ENCODE data around the gene ABCC1.

The ABCC1 gene

DNA sequence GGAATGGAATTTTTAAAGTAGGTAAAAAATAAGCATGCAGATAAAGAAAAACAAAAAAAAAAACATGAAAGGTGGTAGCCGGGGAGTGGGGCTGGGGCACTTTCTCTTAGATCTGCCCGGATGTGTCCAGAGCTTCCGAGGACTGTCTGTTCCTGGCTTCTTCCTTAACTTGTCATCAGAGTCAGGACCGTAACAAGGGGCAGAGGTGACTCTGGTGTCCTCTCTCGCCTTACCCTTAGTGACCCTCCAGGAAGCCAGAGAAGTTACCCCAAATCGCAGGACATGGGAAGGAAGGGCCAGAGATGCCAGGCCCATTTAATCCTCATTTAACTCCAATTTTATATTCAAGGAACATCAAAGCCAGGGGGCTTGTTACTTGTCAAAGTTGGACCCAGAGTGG, 158.4 kb downstream of the ABCC1 start:
- H3K4me3 ChIP-seq (ENCODE audit: low read depth, low read length): no peak overlapping the region
- no peak for DNase-seq (ENCODE audit: low read depth)
- TF ChIP-seq, protein P1, sequence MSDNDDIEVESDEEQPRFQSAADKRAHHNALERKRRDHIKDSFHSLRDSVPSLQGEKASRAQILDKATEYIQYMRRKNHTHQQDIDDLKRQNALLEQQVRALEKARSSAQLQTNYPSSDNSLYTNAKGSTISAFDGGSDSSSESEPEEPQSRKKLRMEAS (IDR thresholded peaks at IDR 0.05; ENCODE audit: low read depth, low read length): no peak
- TF ChIP-seq, protein P2, sequence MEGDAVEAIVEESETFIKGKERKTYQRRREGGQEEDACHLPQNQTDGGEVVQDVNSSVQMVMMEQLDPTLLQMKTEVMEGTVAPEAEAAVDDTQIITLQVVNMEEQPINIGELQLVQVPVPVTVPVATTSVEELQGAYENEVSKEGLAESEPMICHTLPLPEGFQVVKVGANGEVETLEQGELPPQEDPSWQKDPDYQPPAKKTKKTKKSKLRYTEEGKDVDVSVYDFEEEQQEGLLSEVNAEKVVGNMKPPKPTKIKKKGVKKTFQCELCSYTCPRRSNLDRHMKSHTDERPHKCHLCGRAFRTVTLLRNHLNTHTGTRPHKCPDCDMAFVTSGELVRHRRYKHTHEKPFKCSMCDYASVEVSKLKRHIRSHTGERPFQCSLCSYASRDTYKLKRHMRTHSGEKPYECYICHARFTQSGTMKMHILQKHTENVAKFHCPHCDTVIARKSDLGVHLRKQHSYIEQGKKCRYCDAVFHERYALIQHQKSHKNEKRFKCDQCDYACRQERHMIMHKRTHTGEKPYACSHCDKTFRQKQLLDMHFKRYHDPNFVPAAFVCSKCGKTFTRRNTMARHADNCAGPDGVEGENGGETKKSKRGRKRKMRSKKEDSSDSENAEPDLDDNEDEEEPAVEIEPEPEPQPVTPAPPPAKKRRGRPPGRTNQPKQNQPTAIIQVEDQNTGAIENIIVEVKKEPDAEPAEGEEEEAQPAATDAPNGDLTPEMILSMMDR (IDR thresholded peaks at IDR 0.05; ENCODE audit: low read depth, low read length): no peak
- no peak for TF ChIP-seq POLR2A (IDR thresholded peaks at IDR 0.05; ENCODE audit: extremely low read depth, insufficient read length)
- no peak for TF ChIP-seq MYC (IDR thresholded peaks at IDR 0.05; ENCODE audit: low read depth, low read length)

DNA sequence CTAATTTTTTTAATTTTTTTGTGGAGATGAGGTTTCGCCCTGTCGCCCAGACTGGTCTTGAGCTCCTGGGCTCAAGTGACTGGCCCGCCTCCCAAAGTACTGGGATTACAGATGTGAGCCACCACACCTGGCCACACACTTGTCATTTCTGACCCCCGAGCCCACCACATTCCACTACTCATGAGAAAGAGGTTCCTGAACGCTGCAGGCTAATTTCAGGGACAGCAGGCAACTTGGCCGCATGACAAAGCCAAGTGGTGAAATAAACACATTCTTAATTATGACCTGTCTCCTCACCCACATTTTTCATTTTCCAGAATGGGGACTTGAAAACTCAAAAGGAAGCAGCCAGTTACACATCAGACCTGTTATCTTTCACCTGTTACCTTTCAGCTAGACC, 159.3 kb downstream of the ABCC1 start:
- DNase-seq (ENCODE audit: low read depth): no peak
- TF ChIP-seq POLR2A (IDR thresholded peaks at IDR 0.05; ENCODE audit: extremely low read depth, insufficient read length) (no peak), MYC (IDR thresholded peaks at IDR 0.05; ENCODE audit: low read depth, low read length) (no peak)
- TF ChIP-seq, protein P2 (IDR thresholded peaks at IDR 0.05; ENCODE audit: low read depth, low read length): no peak
- TF ChIP-seq, protein P1 (IDR thresholded peaks at IDR 0.05; ENCODE audit: low read depth, low read length): no peak
- H3K4me3 ChIP-seq (ENCODE audit: low read depth, low read length): no peak overlapping the region

GRCh38 chr16:16109453-16110110, 160.2 kb downstream of the ABCC1 start:
- no peak for DNase-seq (ENCODE audit: low read depth)
- H3K4me3 ChIP-seq (ENCODE audit: low read depth, low read length): no peak overlapping the region
- TF ChIP-seq POLR2A (IDR thresholded peaks at IDR 0.05; ENCODE audit: extremely low read depth, insufficient read length) (no peak), MYC (IDR thresholded peaks at IDR 0.05; ENCODE audit: low read depth, low read length) (no peak)
- TF ChIP-seq, protein P2 (IDR thresholded peaks at IDR 0.05; ENCODE audit: low read depth, low read length): no peak
- TF ChIP-seq, protein P1 (IDR thresholded peaks at IDR 0.05; ENCODE audit: low read depth, low read length): no peak

DNA sequence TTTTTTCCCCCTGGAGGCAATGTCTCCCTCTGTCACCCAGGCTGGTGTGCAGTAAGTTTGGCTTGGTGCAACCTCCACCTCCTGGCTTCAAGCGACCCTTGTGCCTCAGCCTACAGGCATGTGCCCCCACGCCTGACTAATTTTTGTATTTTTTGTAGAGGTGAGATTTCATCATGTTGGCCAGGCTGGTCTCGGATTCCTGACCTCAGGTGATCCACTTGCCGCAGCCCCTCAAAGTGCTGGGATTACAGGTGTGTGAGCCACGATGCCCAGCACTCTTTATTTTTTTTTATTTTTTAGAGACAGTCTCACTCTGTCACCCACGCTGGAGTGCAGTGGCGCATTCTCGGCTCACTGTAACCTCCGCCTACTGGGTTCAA, 160.7 kb downstream of the ABCC1 start:
- TF ChIP-seq, protein P1 (IDR thresholded peaks at IDR 0.05; ENCODE audit: low read depth, low read length): no peak
- TF ChIP-seq, protein P2 (IDR thresholded peaks at IDR 0.05; ENCODE audit: low read depth, low read length): no peak
- TF ChIP-seq POLR2A (IDR thresholded peaks at IDR 0.05; ENCODE audit: extremely low read depth, insufficient read length): no peak
- DNase-seq (ENCODE audit: low read depth): no peak
- H3K4me3 ChIP-seq (ENCODE audit: low read depth, low read length): no peak overlapping the region

DNA sequence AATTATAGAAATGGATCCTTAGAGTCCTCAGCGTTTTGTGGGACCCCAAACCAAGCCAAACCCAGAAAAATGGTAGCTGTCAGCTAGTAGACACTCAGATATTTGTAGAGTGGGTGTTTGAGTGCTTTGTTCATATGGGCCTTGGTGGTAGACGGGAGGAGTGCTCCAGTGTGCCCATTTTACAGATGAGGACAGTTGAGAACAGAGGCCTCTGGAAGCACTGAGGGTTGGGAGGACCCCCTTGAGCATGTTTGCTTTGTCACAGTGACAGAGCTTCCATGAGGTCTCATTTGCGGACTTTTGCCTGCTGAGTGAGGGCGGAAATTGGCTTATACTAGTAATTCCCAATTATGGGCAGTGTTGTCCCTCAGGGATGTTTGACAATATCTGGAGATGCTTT, 162.2 kb downstream of the ABCC1 start:
- TF ChIP-seq MYC (IDR thresholded peaks at IDR 0.05; ENCODE audit: low read depth, low read length) (no peak), POLR2A (IDR thresholded peaks at IDR 0.05; ENCODE audit: extremely low read depth, insufficient read length) (no peak)
- TF ChIP-seq, protein P2 (IDR thresholded peaks at IDR 0.05; ENCODE audit: low read depth, low read length): no peak
- TF ChIP-seq, protein P1 (IDR thresholded peaks at IDR 0.05; ENCODE audit: low read depth, low read length): no peak
- no peak overlapping the region for H3K4me3 ChIP-seq (ENCODE audit: low read depth, low read length)
- DNase-seq (ENCODE audit: low read depth): no peak
